Measurements from ENCODE around the gene KCNJ1. TPM values are rescaled to one million over a fixed set of nuclear protein-coding genes. Genes with fewer than 3 reads are reported as not detected.

The KCNJ1 gene
- polyA plus RNA-seq, 1 experiment, result not detected

DNA sequence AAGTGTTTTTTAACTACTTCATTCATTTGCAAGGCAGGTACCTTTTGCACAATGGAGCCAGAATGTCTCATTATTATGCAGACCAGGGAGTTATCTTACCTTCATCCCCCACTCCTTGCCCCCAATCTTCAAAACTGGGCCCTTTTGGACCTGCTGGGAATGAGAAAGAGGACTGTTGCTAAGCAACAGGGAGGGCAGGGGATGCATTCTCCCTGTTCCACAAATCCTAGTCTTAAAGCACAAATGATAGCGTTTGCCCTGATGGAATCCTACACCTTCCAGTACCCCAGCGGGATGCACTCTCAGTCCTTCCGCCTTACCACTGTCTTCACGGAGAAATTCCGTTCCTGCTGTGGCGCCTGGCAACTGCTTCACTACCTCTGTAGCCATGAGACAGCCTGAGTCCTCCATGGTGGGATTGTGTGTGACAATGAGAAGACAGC, 4.1 kb upstream of the KCNJ1 start:
- Histone ChIP-seq H3K27ac (ENCODE audit: low read depth, low read length) (no peak overlapping the region), H3K27me3 (ENCODE audit: control insufficient read depth, insufficient read depth, low read length) (peaks cover 30% of the 10 kb centered on the region), H3K9me3 (ENCODE audit: control insufficient read depth, insufficient read depth, low read length) (no peaks in the 10 kb centered on the region), H3K4me3 (ENCODE audit: low read depth, low read length) (no peak overlapping the region)
- POLR2A ChIA-PET, result no interaction called here
- TF ChIP-seq, protein P1, sequence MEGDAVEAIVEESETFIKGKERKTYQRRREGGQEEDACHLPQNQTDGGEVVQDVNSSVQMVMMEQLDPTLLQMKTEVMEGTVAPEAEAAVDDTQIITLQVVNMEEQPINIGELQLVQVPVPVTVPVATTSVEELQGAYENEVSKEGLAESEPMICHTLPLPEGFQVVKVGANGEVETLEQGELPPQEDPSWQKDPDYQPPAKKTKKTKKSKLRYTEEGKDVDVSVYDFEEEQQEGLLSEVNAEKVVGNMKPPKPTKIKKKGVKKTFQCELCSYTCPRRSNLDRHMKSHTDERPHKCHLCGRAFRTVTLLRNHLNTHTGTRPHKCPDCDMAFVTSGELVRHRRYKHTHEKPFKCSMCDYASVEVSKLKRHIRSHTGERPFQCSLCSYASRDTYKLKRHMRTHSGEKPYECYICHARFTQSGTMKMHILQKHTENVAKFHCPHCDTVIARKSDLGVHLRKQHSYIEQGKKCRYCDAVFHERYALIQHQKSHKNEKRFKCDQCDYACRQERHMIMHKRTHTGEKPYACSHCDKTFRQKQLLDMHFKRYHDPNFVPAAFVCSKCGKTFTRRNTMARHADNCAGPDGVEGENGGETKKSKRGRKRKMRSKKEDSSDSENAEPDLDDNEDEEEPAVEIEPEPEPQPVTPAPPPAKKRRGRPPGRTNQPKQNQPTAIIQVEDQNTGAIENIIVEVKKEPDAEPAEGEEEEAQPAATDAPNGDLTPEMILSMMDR (IDR thresholded peaks at IDR 0.05; ENCODE audit: low read depth, low read length), result no peak
- CTCF ChIA-PET, result no interaction called here
- DNase-seq (ENCODE audit: low read depth, low spot score), result no peak

DNA sequence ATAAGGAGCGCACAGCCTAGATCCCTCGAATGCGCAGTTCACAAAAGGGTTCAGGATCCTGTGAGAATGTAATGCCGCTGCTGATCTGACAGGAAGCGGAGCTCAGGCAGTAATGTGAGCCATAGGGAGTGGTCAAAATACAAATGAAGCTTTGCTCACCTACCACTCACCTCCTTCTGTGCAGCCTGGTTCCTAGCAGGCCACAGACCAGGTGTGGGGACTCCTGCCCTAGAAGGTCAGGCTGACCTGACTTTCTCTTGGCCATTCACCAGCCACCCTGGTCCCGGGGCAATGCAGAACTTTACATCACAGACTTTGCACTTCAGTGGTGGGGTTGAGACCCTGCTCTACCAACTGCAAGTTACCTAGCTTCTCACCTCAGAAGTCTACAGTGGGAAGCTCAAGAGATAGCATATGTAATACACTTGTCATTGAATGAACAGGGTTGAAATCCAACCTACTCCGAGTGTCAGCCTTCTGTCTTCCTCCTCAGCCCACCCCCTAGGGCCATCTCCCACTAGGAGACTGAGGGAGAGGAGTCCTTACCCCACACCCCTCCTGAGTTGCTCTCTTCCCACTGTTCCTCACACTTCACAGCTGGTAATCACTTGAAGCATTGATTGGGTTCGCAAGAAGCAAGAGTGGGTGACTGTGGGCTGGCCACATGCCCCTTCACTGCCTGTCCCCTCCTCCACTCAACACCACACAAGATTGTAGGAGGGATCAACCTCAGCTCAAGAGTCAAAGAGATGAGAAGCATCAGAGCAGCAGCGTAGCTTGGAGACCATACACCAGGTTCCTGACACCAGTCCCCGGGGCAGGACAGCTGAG, 2.0 kb upstream of the KCNJ1 start:
- Histone ChIP-seq H3K27me3 (ENCODE audit: control insufficient read depth, insufficient read depth, low read length) (peaks cover 17% of the 10 kb centered on the region), H3K27ac (ENCODE audit: low read depth, low read length) (no peak overlapping the region), H3K9me3 (ENCODE audit: control insufficient read depth, insufficient read depth, low read length) (no peaks in the 10 kb centered on the region), H3K4me3 (ENCODE audit: low read depth, low read length) (no peak overlapping the region)
- TF ChIP-seq, protein P1 (IDR thresholded peaks at IDR 0.05; ENCODE audit: low read depth, low read length), result no peak
- CTCF ChIA-PET, result interaction anchor here (0.6 to 0.7 kb wide), 2 partner anchors 16 to 36 kb away, joined by 3 to 6 read pairs; no protein-coding TSS in a partner anchor
- no peak for DNase-seq (ENCODE audit: low read depth, low spot score)
- POLR2A ChIA-PET, result no interaction called here

DNA sequence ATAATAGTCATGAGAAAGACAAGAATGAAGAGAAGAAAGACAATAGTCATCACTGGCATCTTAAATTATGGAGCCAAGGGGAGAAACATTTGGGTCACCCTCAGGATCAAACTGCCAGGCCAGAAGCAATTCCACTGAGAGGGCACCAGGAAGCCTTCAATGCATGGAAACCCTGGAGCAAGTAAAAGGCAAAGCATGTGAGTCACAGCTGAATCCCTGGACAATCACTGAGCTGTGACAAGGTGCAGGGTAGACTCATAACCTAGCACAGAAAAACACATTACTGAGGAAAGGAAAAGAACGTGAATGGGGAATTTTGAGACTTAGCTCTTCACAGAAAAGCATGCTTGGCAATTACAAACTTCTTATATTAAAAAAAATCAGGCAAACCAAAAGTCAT, 1.6 kb downstream of the KCNJ1 start:
- POLR2A ChIA-PET, result no interaction called here
- no peak overlapping the region for H3K4me3 ChIP-seq (ENCODE audit: low read depth, low read length)
- CTCF ChIA-PET, result interaction anchor here (0.6 to 1.9 kb wide), 3 partner anchors 19 to 823 kb away, joined by 3 to 7 read pairs (median 5); no protein-coding TSS in a partner anchor
- H3K27ac ChIP-seq (ENCODE audit: low read depth, low read length), result no peak overlapping the region
- TF ChIP-seq, protein P1 (IDR thresholded peaks at IDR 0.05; ENCODE audit: low read depth, low read length), result no peak
- no peaks in the 10 kb centered on the region for H3K9me3 ChIP-seq (ENCODE audit: control insufficient read depth, insufficient read depth, low read length)
- DNase-seq (ENCODE audit: low read depth, low spot score), result no peak
- peaks cover 2% of the 10 kb centered on the region for H3K27me3 ChIP-seq (ENCODE audit: control insufficient read depth, insufficient read depth, low read length)

DNA sequence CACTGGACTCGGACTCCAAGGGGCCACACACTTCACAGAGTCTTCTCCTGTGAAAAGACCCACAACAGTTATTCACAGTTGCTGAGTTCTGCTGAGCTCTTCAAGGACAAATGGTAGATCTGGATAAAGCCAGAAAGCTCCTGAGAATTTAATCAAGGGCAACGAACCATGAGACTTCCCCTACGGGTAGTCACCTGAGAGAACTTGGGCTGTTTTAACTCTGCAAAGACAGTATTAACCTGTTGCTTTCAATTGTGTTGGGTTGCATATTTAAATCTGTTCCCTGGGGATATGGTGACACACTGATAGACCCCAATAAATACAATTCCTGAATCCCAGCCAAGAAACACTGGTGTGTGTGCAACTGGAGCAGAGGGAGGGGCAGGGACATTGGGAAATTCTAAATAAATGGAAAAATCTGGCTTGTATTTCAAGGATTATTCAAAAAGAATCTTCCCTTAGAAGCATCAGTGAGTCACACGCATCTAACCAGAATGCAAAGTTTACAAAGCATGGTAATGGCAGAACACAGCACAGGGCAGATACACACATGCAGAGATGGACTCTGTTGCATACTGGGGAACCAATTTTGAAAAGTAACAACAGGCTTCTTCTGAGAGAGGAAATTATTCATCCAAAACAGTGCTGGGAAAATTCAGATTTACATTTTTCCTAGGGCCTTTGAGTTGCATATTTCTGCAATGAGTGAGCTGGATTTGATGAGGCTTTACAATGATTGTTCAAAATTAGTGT, 4.0 kb downstream of the KCNJ1 start:
- Histone ChIP-seq H3K9me3 (ENCODE audit: control insufficient read depth, insufficient read depth, low read length) (no peaks in the 10 kb centered on the region), H3K4me3 (ENCODE audit: low read depth, low read length) (no peak overlapping the region), H3K27me3 (ENCODE audit: control insufficient read depth, insufficient read depth, low read length) (peaks cover 3% of the 10 kb centered on the region), H3K27ac (ENCODE audit: low read depth, low read length) (peak overlapping the region; percentile 21)
- DNase-seq (ENCODE audit: low read depth, low spot score), result peak; percentile 16
- TF ChIP-seq, protein P1 (IDR thresholded peaks at IDR 0.05; ENCODE audit: low read depth, low read length), result no peak
- POLR2A ChIA-PET, result no interaction called here
- CTCF ChIA-PET, result interaction anchor here (1.0 to 1.1 kb wide), 3 partner anchors 33 to 705 kb away, joined by 4 to 5 read pairs (median 4); no protein-coding TSS in a partner anchor
